Measurements from ENCODE around the gene NOC2L. TPM values are rescaled to one million over a fixed set of nuclear protein-coding genes. Genes with fewer than 3 reads are reported as not detected.

The NOC2L gene
- total RNA-seq, 4 donors from 2014 or later = 21.8 to 58.8 (median 37.5) TPM

GRCh38 chr1:937521-937920, 21.5 kb downstream of the NOC2L start:
- DNase-seq = no peak
- Histone ChIP-seq H3K27ac (no peak overlapping the region), H3K4me1 (peaks cover 0 to 27% of the 10 kb centered on the region in 2 donors), H3K27me3 (no peaks in the 10 kb centered on the region), H3K36me3 (no peaks in the 10 kb centered on the region), H3K4me3 (no peak overlapping the region), H3K9me3 (no peaks in the 10 kb centered on the region)
- no peak for TF ChIP-seq CTCF (IDR thresholded peaks at IDR 0.05)
- TF ChIP-seq POLR2A (IDR thresholded peaks at IDR 0.05) = no peak
- intact Hi-C loops (cut with DNase I; ENCODE audit: low total_unique reads) = no loop called here

- H3K36me3 ChIP-seq = no peaks in the 10 kb centered on the region
- intact Hi-C loops (cut with DNase I; ENCODE audit: low total_unique reads) = no loop called here
- no peak overlapping the region for H3K4me3 ChIP-seq
- no peak for DNase-seq
- H3K27me3 ChIP-seq = no peaks in the 10 kb centered on the region
- H3K27ac ChIP-seq = no peak overlapping the region
- H3K4me1 ChIP-seq = peaks cover 0 to 18% of the 10 kb centered on the region in 2 donors
- no peaks in the 10 kb centered on the region for H3K9me3 ChIP-seq
- TF ChIP-seq CTCF (IDR thresholded peaks at IDR 0.05) (no peak), POLR2A (IDR thresholded peaks at IDR 0.05) (no peak)
Measured at GRCh38 chr1:936348-937264, 22.4 kb downstream of the NOC2L start.

- no peak overlapping the region for H3K4me3 ChIP-seq
- peaks cover 0 to 10% of the 10 kb centered on the region in 2 donors for H3K4me1 ChIP-seq
- no peak overlapping the region for H3K27ac ChIP-seq
- DNase-seq = no peak
- no peaks in the 10 kb centered on the region for H3K36me3 ChIP-seq
- TF ChIP-seq POLR2A (IDR thresholded peaks at IDR 0.05) (no peak), CTCF (IDR thresholded peaks at IDR 0.05) (no peak)
- no peaks in the 10 kb centered on the region for H3K27me3 ChIP-seq
- intact Hi-C loops (cut with DNase I; ENCODE audit: low total_unique reads) = no loop called here
- H3K9me3 ChIP-seq = no peaks in the 10 kb centered on the region
Measured at GRCh38 chr1:935751-936231, 23.3 kb downstream of the NOC2L start.

- Histone ChIP-seq H3K36me3 (no peaks in the 10 kb centered on the region), H3K27ac (no peak overlapping the region), H3K4me1 (peaks cover 0 to 4% of the 10 kb centered on the region in 2 donors), H3K9me3 (no peaks in the 10 kb centered on the region), H3K4me3 (no peak overlapping the region), H3K27me3 (no peaks in the 10 kb centered on the region)
- TF ChIP-seq CTCF (IDR thresholded peaks at IDR 0.05) (no peak), POLR2A (IDR thresholded peaks at IDR 0.05) (no peak)
- intact Hi-C loops (cut with DNase I; ENCODE audit: low total_unique reads) = no loop called here
- DNase-seq = no peak
Measured at GRCh38 chr1:934991-935750, 23.9 kb downstream of the NOC2L start.

- Histone ChIP-seq H3K9me3 (no peaks in the 10 kb centered on the region), H3K4me1 (no peaks in the 10 kb centered on the region), H3K36me3 (no peaks in the 10 kb centered on the region), H3K27me3 (no peaks in the 10 kb centered on the region), H3K27ac (no peak overlapping the region), H3K4me3 (no peak overlapping the region)
- intact Hi-C loops (cut with DNase I; ENCODE audit: low total_unique reads) = no loop called here
- no peak for TF ChIP-seq CTCF (IDR thresholded peaks at IDR 0.05)
- TF ChIP-seq POLR2A (IDR thresholded peaks at IDR 0.05) = no peak
- DNase-seq = no peak
Measured at GRCh38 chr1:933603-933940, 25.5 kb downstream of the NOC2L start.
